Measurements from ENCODE around the gene KLK15.

GRCh38 chr19:50799547-50799851 is 33.9 kb downstream of the KLK15 start:
- TF ChIP-seq CTCF (IDR thresholded peaks at IDR 0.05): no peak
- no peak for TF ChIP-seq POLR2A (IDR thresholded peaks at IDR 0.05)
- no peak for TF ChIP-seq POLR2AphosphoS5 (IDR thresholded peaks at IDR 0.05; ENCODE audit: insufficient read depth in 1 of 2, low read depth in 1 of 2)
